CD14-positive monocyte (primary cell): ENCODE measurements around the gene OPRPN. TPM values are rescaled to one million over a fixed set of nuclear protein-coding genes. Genes with fewer than 3 reads are reported as not detected.
A peak's percentile ranks its signal among the peaks of the same experiment; 100 is the strongest.

ENCODE experiments used
- DNase-seq, 3 donors: peaks; one replicate each; pipeline ENCODE4 v3.0.0-alpha.2; 2011 to 2022
- H2AFZ ChIP-seq: 2 replicates; pipeline ENCODE4 v1.6.0; 2012; ENCODE audit warnings: mild to moderate bottlenecking, low read depth, low read length, inconsistent platforms; ENCODE audit not compliant: insufficient read depth, poor library complexity, severe bottlenecking
- H3K27ac ChIP-seq, 2 donors: 1 replicate in 1 of 2; 2 replicates in 1 of 2; pipeline ENCODE4 v1.5.1; 2012 to 2013; ENCODE audit warnings: low read length in 2 of 2, control low read depth in 1 of 2, inconsistent platforms in 1 of 2, low read depth in 1 of 2, mild to moderate bottlenecking in 1 of 2
- H3K27me3 ChIP-seq, 2 donors: one replicate each; pipeline versions ENCODE4 v1.6.0 to v1.6.1; 2011 to 2013; ENCODE audit warnings: low read length in 2 of 2; ENCODE audit not compliant: control insufficient read depth in 2 of 2, insufficient read depth in 2 of 2
- H3K36me3 ChIP-seq, 2 donors: replicated peaks in 1 of 2; 1 replicate in 1 of 2; 2 replicates in 1 of 2; pipeline versions ENCODE4 v1.5.1 to v1.6.1; 2012 to 2013; ENCODE audit warnings: low read length in 2 of 2, control low read depth in 1 of 2, inconsistent platforms in 1 of 2, mild to moderate bottlenecking in 1 of 2; ENCODE audit not compliant: insufficient read depth in 2 of 2, control insufficient read depth in 1 of 2
- H3K4me1 ChIP-seq, 2 donors: 1 replicate in 1 of 2; 2 replicates in 1 of 2; pipeline versions ENCODE4 v1.5.1 to v1.6.1; 2012 to 2013; ENCODE audit warnings: low read length in 2 of 2, control low read depth in 1 of 2, inconsistent platforms in 1 of 2, mild to moderate bottlenecking in 1 of 2, moderate library complexity in 1 of 2; ENCODE audit not compliant: insufficient read depth in 2 of 2, control insufficient read depth in 1 of 2
- H3K4me2 ChIP-seq: replicated peaks from 2 replicates; pipeline ENCODE3; 2012; ENCODE audit warnings: low read length, moderate library complexity, mild to moderate bottlenecking; ENCODE audit not compliant: poor library complexity, severe bottlenecking; ENCODE audit errors: extremely low read depth
- H3K4me3 ChIP-seq, 3 experiments: fragments of 200-600 bp in 1 of 3; sonication (generic) in 1 of 3; replicated peaks in 1 of 3; 1 replicate in 2 of 3; 2 replicates in 1 of 3; pipeline ENCODE4 v1.5.1; 2011 to 2013; ENCODE audit warnings: low read length in 3 of 3, mild to moderate bottlenecking in 3 of 3, control low read depth in 2 of 3, low read depth in 2 of 3, inconsistent platforms in 1 of 3, moderate library complexity in 1 of 3
- H3K79me2 ChIP-seq: 2 replicates; pipeline ENCODE4 v1.6.0; 2012; ENCODE audit warnings: mild to moderate bottlenecking, control low read depth, inconsistent platforms, low read length, moderate library complexity; ENCODE audit not compliant: insufficient read depth
- H3K9ac ChIP-seq: 2 replicates; pipeline ENCODE4 v1.6.0; 2017; ENCODE audit warnings: low read length, mild to moderate bottlenecking; ENCODE audit not compliant: insufficient read depth, poor library complexity, severe bottlenecking
- H3K9me3 ChIP-seq, 2 donors: replicated peaks in 1 of 2; 1 replicate in 1 of 2; 2 replicates in 1 of 2; pipeline versions ENCODE4 v1.5.1 to v1.6.1; 2012 to 2013; ENCODE audit warnings: low read length in 2 of 2, control low read depth in 1 of 2; ENCODE audit not compliant: control insufficient read depth in 1 of 2, insufficient read depth in 1 of 2
- H4K20me1 ChIP-seq: 2 replicates; pipeline ENCODE4 v1.6.0; 2012; ENCODE audit warnings: mild to moderate bottlenecking, low read length, control low read depth, moderate library complexity; ENCODE audit not compliant: insufficient read depth
- H3K27ac Mint-ChIP-seq, 7 donors: one replicate each; pipeline ENCODE4 v1.8.0; 2020; ENCODE audit warnings: mild to moderate bottlenecking in 7 of 7, mixed read lengths in 7 of 7, moderate library complexity in 6 of 7, inconsistent platforms in 2 of 7
- H3K27me3 Mint-ChIP-seq, 3 donors: one replicate each; pipeline ENCODE4 v1.8.0; 2021 to 2022; ENCODE audit warnings: low read depth in 3 of 3, mild to moderate bottlenecking in 3 of 3, mixed read lengths in 3 of 3, moderate library complexity in 3 of 3, inconsistent platforms in 1 of 3
- H3K36me3 Mint-ChIP-seq, 2 donors: one replicate each; pipeline ENCODE4 v1.8.0; 2020; ENCODE audit warnings: mixed read lengths in 2 of 2, inconsistent platforms in 1 of 2, mild to moderate bottlenecking in 1 of 2
- H3K4me1 Mint-ChIP-seq: one replicate; pipeline ENCODE4 v1.8.0; 2020; ENCODE audit warnings: mild to moderate bottlenecking, mixed read lengths
- H3K4me3 Mint-ChIP-seq, 2 donors: one replicate each; pipeline ENCODE4 v1.8.0; 2020; ENCODE audit warnings: mild to moderate bottlenecking in 2 of 2, mixed read lengths in 2 of 2, moderate library complexity in 1 of 2
- H3K9me3 Mint-ChIP-seq, 7 donors: one replicate each; pipeline ENCODE4 v1.8.0; 2020 to 2022; ENCODE audit warnings: mixed read lengths in 7 of 7, mild to moderate bottlenecking in 6 of 7, moderate library complexity in 6 of 7, inconsistent platforms in 2 of 7
- WGBS: methylation state at CpG from one replicate; pipeline ENCODE4 v1.1.5; 2013; ENCODE audit warnings: missing lambda C conversion rate; ENCODE audit not compliant: insufficient coverage; 5-methylcytosine and 5-hydroxymethylcytosine counted together
- intact Hi-C, 2 donors: fragments of 100-400 bp; cut with micrococcal nuclease; formaldehyde crosslinking; loops; one replicate each; pipeline versions ENCODE4 v1.15.0 to v1.15.1; 2023
- polyA plus RNA-seq, 3 donors: library from polyadenylated mRNA; depleted of rRNA in 1 of 3; unstranded in 2 of 3; stranded (reverse) in 1 of 3; fragments of 300-500 nt in 2 of 3; fragments of >200 nt in 1 of 3; fragmentation: Illumina TruSeq in 2 of 3; gene quantifications; 1 replicate in 2 of 3; 2 replicates in 1 of 3; pipeline ENCODE4 v1.2.3, GENCODE V29; 2012 to 2021
- TF ChIP-seq, protein P1 (sequence below): fragments of 200-600 bp; IDR thresholded peaks from one replicate; pipeline ENCODE4 v1.8.0; 2022; ENCODE audit warnings: antibody characterized with exemption, mild to moderate bottlenecking

Gene OPRPN
- polyA plus RNA-seq, 3 donors: not detected

DNA sequence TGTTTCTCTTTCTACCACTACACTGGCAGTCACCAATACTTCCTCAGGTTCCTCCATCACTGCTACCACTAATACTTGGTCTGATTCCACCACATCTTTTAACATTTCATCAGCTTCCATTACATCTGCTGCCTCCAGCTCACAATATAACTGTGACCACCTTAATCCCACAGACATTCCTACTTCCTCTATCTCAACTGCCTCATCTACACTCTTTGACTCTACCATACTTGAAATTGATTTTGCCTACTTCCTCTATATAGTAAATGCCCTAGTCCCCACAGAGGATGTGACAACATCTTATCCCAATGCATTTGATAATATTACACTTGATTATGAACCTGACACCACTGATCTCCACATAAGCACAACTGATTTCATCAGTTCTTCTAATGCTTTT, 29.0 kb downstream of the OPRPN start:
- Histone ChIP-seq H3K9ac (no peak overlapping the region), H3K27me3 (no peaks in the 10 kb centered on the region), H3K4me3 (no peak overlapping the region), H3K4me2 (no peak overlapping the region), H3K4me1 (no peaks in the 10 kb centered on the region), H3K27ac (no peak overlapping the region), H3K79me2 (no peaks in the 10 kb centered on the region), H3K36me3 (no peaks in the 10 kb centered on the region), H2AFZ (no peak overlapping the region), H4K20me1 (no peaks in the 10 kb centered on the region), H3K9me3 (peaks cover 0 to 4% of the 10 kb centered on the region in 2 donors)
- no peak for DNase-seq
- H3K36me3 Mint-ChIP-seq: no peaks in the 10 kb centered on the region
- H3K4me1 Mint-ChIP-seq: no peaks in the 10 kb centered on the region
- peaks cover 4 to 14% (median 8%) of the 10 kb centered on the region in 7 donors for H3K9me3 Mint-ChIP-seq
- H3K4me3 Mint-ChIP-seq: no peak overlapping the region
- no peak overlapping the region for H3K27ac Mint-ChIP-seq
- intact Hi-C loops: no loop called here
- TF ChIP-seq, protein P1, sequence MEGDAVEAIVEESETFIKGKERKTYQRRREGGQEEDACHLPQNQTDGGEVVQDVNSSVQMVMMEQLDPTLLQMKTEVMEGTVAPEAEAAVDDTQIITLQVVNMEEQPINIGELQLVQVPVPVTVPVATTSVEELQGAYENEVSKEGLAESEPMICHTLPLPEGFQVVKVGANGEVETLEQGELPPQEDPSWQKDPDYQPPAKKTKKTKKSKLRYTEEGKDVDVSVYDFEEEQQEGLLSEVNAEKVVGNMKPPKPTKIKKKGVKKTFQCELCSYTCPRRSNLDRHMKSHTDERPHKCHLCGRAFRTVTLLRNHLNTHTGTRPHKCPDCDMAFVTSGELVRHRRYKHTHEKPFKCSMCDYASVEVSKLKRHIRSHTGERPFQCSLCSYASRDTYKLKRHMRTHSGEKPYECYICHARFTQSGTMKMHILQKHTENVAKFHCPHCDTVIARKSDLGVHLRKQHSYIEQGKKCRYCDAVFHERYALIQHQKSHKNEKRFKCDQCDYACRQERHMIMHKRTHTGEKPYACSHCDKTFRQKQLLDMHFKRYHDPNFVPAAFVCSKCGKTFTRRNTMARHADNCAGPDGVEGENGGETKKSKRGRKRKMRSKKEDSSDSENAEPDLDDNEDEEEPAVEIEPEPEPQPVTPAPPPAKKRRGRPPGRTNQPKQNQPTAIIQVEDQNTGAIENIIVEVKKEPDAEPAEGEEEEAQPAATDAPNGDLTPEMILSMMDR: no peak
- H3K27me3 Mint-ChIP-seq: no peaks in the 10 kb centered on the region

DNA sequence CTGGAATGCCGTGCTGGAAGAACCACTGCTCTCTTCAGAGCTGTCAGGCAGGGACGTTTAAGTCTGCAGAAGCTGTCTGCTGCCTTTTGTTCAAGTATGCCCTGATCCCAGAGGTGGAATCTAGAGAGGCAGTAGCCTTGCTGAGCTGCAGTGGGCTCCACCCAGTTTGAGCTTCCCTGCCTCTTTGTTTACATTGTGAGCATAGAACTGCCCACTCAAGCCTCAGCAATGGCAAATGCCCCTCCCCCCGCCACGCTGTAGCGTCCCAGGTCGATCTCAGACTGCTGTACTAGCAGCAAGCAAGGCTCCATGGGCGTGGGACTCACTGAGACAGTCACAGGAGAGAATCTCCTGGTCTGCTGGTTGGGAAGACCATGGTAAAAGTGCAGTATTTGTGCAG, 39.5 kb downstream of the OPRPN start:
- Mint-ChIP-seq H3K36me3 (no peaks in the 10 kb centered on the region), H3K4me1 (no peaks in the 10 kb centered on the region), H3K27ac (peak overlapping the region in 1 of 7 donors; percentile 47), H3K4me3 (no peak overlapping the region), H3K9me3 (peaks cover 0 to 7% (median 6%) of the 10 kb centered on the region in 7 donors), H3K27me3 (peaks cover 0 to 3% (median 0%) of the 10 kb centered on the region in 3 donors)
- H3K4me1 ChIP-seq: no peaks in the 10 kb centered on the region
- no peak overlapping the region for H2AFZ ChIP-seq
- no peaks in the 10 kb centered on the region for H3K79me2 ChIP-seq
- no peak overlapping the region for H3K9ac ChIP-seq
- H4K20me1 ChIP-seq: no peaks in the 10 kb centered on the region
- no peaks in the 10 kb centered on the region for H3K36me3 ChIP-seq
- H3K27me3 ChIP-seq: no peaks in the 10 kb centered on the region
- no peak overlapping the region for H3K4me2 ChIP-seq
- WGBS: 66% methylated on average over 7 of the region's 7 CpGs
- TF ChIP-seq, protein P1: no peak
- DNase-seq: no peak
- no peak overlapping the region for H3K27ac ChIP-seq
- peaks cover 6 to 10% of the 10 kb centered on the region in 2 donors for H3K9me3 ChIP-seq
- intact Hi-C loops: no loop called here
- no peak overlapping the region for H3K4me3 ChIP-seq
